Suprapubic skin (tissue), 4 donors: ENCODE measurements around the gene TTC23.

ENCODE experiments used
- CTCF ChIP-seq, 2 donors: fragments of 200-600 bp in 1 of 2; fragments of 450-650 bp in 1 of 2; sonication (generic) in 1 of 2; IDR thresholded peaks; one replicate each; pipeline ENCODE4 v1.5.1; 2016 to 2019; ENCODE audit warnings: antibody characterized with exemption in 2 of 2, mild to moderate bottlenecking in 1 of 2, moderate library complexity in 1 of 2
- POLR2A ChIP-seq, 2 donors: fragments of 450-650 bp; IDR thresholded peaks; one replicate each; pipeline ENCODE4 v1.6.1; 2017; ENCODE audit warnings: antibody characterized with exemption in 2 of 2, mild to moderate bottlenecking in 2 of 2, moderate library complexity in 2 of 2
- POLR2AphosphoS5 ChIP-seq, 3 donors: sonication (generic); formaldehyde crosslinking; IDR thresholded peaks; one replicate each; pipeline ENCODE4 v1.6.1; 2017; ENCODE audit warnings: antibody characterized with exemption in 3 of 3

DNA sequence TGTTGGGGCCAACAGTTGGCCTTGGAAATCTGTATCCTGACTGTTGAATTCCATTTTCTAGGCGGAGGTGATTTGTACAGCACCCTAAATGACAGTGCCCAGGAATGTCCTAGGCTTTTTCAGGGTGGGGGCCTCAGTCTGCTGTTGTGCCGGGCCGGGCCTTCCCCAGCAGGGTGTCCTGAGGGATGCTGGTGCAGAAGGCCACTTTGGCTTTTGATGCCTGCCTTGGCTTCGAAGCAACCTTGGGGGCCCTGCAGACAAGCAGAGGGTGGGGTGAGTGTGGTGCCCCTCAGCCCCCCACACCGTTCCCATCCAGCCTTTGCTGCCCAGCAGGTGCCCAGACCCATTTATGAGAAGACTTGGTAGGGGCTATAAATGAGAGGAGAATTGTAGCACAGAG, 111.5 kb downstream of the TTC23 start:
- no peak for TF ChIP-seq CTCF (IDR thresholded peaks at IDR 0.05)
- TF ChIP-seq POLR2AphosphoS5 (IDR thresholded peaks at IDR 0.05) = no peak
- TF ChIP-seq POLR2A (IDR thresholded peaks at IDR 0.05) = no peak
